A673 (cell line): ENCODE results near the gene FIBCD1. TPM values are rescaled to one million over a fixed set of nuclear protein-coding genes. Genes with fewer than 3 reads are reported as not detected.

ENCODE experiments used
- BruUV-seq: library from RNA; stranded (reverse); fragments of 400-500 nt; replicated peaks from 2 replicates; lab custom pipeline; 2021; lab: Mats Ljungman, UMichigan
- CTCF ChIA-PET: fragments of 300-600 bp; sonication (Branson Sonifier 250); formaldehyde crosslinking; loops from one replicate; lab custom pipeline; 2022; ENCODE audit warnings: antibody characterized with exemption; lab: Charles Lee
- POLR2A ChIA-PET: fragments of 300-600 bp; sonication (Branson Sonifier 250); formaldehyde crosslinking; loops from one replicate; lab custom pipeline; 2022; ENCODE audit warnings: antibody characterized with exemption; ENCODE audit not compliant: low non-redundant PET; lab: Charles Lee
- DNase-seq: peaks from one replicate; pipeline ENCODE4 v3.0.0-alpha.2; 2015; ENCODE audit warnings: low spot score
- H3K27ac ChIP-seq: fragments of 200-600 bp; sonication (generic); 2 replicates; pipeline ENCODE4 v1.5.1; 2016; ENCODE audit warnings: mixed run types, low read depth, mild to moderate bottlenecking, mixed read lengths, antibody characterized with exemption, low read length; ENCODE audit not compliant: poor library complexity, severe bottlenecking
- H3K27me3 ChIP-seq: fragments of 200-600 bp; sonication (generic); replicated peaks from 2 replicates; pipeline ENCODE4 v1.6.1; 2017; ENCODE audit warnings: mixed run types, low read depth, mild to moderate bottlenecking, mixed read lengths, antibody characterized with exemption, low read length; ENCODE audit not compliant: insufficient read depth, poor library complexity
- H3K36me3 ChIP-seq: fragments of 200-600 bp; sonication (generic); 2 replicates; pipeline ENCODE4 v1.6.1; 2016; ENCODE audit warnings: mixed run types, mild to moderate bottlenecking, mixed read lengths, antibody characterized with exemption, low read length; ENCODE audit not compliant: insufficient read depth, poor library complexity, severe bottlenecking
- H3K4me1 ChIP-seq: fragments of 200-600 bp; sonication (generic); 2 replicates; pipeline ENCODE4 v1.6.1; 2017; ENCODE audit warnings: mixed run types, mild to moderate bottlenecking, mixed read lengths, antibody characterized with exemption, low read length; ENCODE audit not compliant: insufficient read depth, poor library complexity, severe bottlenecking
- H3K4me3 ChIP-seq: fragments of 200-600 bp; sonication (generic); 2 replicates; pipeline ENCODE4 v1.5.1; 2016; ENCODE audit warnings: low read depth, mixed run types, mild to moderate bottlenecking, mixed read lengths, low read length; ENCODE audit not compliant: poor library complexity, severe bottlenecking
- H3K9me3 ChIP-seq: fragments of 200-600 bp; sonication (generic); 2 replicates; pipeline ENCODE4 v1.6.1; 2016; ENCODE audit warnings: mixed run types, low read depth, mild to moderate bottlenecking, mixed read lengths, antibody characterized with exemption, low read length; ENCODE audit not compliant: poor library complexity, severe bottlenecking
- EZH2 ChIP-seq: fragments of 200-600 bp; sonication (generic); IDR thresholded peaks from 2 replicates; pipeline ENCODE4 v1.6.1; 2017; ENCODE audit warnings: borderline replicate concordance, low read depth, mild to moderate bottlenecking, mixed read lengths, antibody characterized with exemption, low read length; ENCODE audit not compliant: poor library complexity, severe bottlenecking
- intact Hi-C: fragments of 100-400 bp; cut with micrococcal nuclease; formaldehyde crosslinking; loops from one replicate; pipeline ENCODE4 v1.10.0; 2022; ENCODE audit not compliant: unreplicated experiment
- total RNA-seq: library from RNA; stranded (reverse); gene quantifications from 2 replicates; pipeline ENCODE4 v1.2.3, GENCODE V29; 2021
- TF ChIP-seq, protein P1 (sequence below): fragments of 300-800, 200-600 bp; sonication (generic); conservative IDR thresholded peaks from 2 replicates; pipeline ENCODE4 v1.5.1; 2017; ENCODE audit warnings: low read depth, mild to moderate bottlenecking, antibody characterized with exemption, low read length, moderate library complexity, mixed read lengths

FIBCD1 gene
- total RNA-seq, 1 experiment from 2014 or later: 0.19 TPM

DNA sequence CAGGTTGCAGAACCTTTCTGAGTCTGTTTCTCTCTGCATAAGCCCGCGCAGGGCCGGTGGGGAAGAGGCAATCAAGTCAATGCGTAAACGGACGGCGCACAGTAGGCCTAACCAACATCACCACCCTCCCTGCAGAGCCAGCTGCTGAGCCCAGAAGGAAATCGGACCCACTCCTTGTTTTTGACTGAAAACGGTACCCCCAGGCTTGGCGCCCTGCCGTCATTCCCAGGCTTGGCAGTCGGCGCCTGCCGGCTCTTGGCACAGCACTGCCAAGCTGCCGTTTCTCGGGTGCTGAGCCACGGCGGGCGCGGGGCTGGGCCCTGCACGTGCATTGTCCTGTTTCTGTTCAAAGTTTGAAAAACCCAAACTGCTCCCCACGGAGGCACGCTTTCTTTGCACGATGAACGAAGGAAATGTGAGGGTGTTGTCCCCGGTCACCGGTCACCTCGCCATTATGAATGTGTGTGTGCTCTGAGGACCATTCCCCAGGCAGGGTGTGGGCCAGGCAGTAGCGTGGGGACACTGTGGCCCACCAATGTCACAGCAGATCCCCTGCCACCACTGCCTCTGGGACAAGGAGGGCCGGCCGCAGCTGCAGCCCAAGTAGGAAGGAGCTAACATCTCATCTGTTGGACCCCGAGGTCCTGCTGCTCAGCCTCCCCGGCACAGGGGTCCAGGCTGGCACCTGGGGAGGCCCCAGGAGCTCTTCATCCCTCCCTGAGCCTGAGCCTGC, 20.1 kb downstream of the FIBCD1 start:
- no TSS peak for BruUV-seq
- ChIA-PET POLR2A (no interaction called here), CTCF (no interaction called here)
- Histone ChIP-seq H3K27ac (no peak overlapping the region), H3K36me3 (no peaks in the 10 kb centered on the region), H3K4me1 (no peaks in the 10 kb centered on the region), H3K4me3 (no peak overlapping the region), H3K27me3 (no peaks in the 10 kb centered on the region), H3K9me3 (no peaks in the 10 kb centered on the region)
- TF ChIP-seq, protein P1, sequence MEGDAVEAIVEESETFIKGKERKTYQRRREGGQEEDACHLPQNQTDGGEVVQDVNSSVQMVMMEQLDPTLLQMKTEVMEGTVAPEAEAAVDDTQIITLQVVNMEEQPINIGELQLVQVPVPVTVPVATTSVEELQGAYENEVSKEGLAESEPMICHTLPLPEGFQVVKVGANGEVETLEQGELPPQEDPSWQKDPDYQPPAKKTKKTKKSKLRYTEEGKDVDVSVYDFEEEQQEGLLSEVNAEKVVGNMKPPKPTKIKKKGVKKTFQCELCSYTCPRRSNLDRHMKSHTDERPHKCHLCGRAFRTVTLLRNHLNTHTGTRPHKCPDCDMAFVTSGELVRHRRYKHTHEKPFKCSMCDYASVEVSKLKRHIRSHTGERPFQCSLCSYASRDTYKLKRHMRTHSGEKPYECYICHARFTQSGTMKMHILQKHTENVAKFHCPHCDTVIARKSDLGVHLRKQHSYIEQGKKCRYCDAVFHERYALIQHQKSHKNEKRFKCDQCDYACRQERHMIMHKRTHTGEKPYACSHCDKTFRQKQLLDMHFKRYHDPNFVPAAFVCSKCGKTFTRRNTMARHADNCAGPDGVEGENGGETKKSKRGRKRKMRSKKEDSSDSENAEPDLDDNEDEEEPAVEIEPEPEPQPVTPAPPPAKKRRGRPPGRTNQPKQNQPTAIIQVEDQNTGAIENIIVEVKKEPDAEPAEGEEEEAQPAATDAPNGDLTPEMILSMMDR: no peak
- TF ChIP-seq EZH2: no peak
- no peak for DNase-seq
- intact Hi-C loops: no loop called here

DNA sequence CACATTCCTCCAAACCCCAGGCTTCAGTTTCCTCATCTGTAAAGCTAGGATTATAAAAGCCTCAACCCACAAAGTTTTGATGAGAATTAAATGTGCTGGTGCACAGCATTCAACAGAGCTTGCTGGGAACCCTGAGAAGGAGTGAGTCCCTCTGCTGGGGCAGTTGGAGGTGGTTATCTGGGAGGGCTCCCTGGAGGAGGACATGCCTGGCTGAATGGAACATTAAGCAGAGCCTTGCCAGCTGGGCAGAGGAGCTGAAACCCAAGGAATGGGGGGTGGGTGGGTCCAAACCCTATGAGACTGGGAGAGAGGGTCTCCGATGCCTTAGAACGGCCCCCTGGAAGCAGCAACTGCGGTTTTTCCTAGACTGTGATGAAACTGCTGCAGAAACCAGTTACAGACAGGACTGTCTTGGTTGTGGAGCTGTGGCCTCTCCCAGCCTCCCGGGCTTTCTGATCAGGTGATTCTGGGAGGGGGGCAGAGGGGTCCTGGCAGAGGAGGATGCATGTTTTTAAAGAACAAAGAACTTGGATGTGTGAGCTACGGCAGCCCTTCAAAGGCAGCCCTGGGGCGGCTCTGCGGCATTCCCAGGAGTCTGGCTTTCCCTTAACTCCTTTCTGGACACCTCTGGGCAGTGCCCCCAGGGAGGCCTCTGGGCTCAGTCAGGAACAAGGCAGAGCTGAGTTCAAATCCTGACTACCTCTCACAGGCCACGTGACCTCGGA, 20.8 kb downstream of the FIBCD1 start:
- intact Hi-C loops: no loop called here
- CTCF ChIA-PET: no interaction called here
- Histone ChIP-seq H3K36me3 (no peaks in the 10 kb centered on the region), H3K4me1 (no peaks in the 10 kb centered on the region), H3K27ac (no peak overlapping the region), H3K4me3 (no peak overlapping the region), H3K9me3 (no peaks in the 10 kb centered on the region), H3K27me3 (no peaks in the 10 kb centered on the region)
- no peak for TF ChIP-seq EZH2
- TF ChIP-seq, protein P1: no peak
- no TSS peak for BruUV-seq
- POLR2A ChIA-PET: no interaction called here
- DNase-seq: no peak

DNA sequence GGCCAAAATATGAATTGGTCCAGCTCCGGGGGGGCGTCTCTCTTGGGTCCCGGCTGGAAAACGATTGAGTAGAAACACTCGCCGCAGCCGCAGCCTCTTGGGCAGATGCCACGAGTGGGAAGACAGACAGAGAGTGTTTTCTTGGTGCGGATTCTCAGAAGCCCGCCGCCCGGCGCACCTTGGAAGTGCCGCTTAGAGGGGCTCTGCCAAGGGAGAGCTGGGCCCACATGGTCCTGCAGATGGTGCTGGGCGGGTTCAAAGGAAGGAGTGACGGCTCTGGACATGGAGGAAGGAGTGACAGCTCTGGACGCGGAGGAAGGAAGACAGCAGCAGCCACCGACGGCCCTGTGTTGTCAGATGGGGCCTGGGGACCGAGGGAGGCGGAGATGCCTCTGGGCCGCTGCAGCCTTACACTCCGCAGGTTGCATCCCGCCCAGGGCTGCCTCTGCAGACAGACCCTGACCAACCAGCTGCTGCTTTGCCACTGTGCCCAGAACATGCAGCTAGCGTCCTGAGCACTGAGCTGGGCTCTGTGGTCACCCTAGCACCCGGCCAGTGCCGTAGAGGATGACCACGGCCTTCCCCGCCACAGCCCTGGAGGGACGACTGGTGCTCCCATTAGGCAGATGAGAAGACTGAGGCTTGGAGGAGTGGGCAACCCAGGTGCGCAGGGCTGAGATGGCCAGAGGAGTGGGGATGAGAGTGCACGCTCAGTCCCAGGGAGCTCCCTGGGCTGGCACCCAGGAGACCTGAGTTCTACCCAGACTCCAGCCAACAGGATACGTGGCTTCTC, 21.7 kb downstream of the FIBCD1 start:
- BruUV-seq: no TSS peak
- ChIA-PET POLR2A (interaction anchor here (0.6 kb wide), 1 partner anchor 33 kb away, joined by 3 read pairs; no protein-coding TSS in a partner anchor), CTCF (no interaction called here)
- no peak overlapping the region for H3K4me3 ChIP-seq
- H3K27ac ChIP-seq: no peak overlapping the region
- TF ChIP-seq, protein P1: no peak
- no peak for TF ChIP-seq EZH2
- H3K27me3 ChIP-seq: no peaks in the 10 kb centered on the region
- H3K9me3 ChIP-seq: no peaks in the 10 kb centered on the region
- H3K4me1 ChIP-seq: no peaks in the 10 kb centered on the region
- no peaks in the 10 kb centered on the region for H3K36me3 ChIP-seq
- intact Hi-C loops: no loop called here
- DNase-seq: no peak
